HFF-Myc (cell line): ENCODE results near the gene DNAJC7.

Experiments
- DNase-seq: peaks from one replicate; pipeline ENCODE4 v3.0.0-alpha.2; 2011; ENCODE audit warnings: low read depth; ENCODE audit errors: extremely low read depth
- H3K4me3 ChIP-seq: replicated peaks from 2 replicates; pipeline ENCODE4 v1.5.1; 2011; ENCODE audit warnings: low read depth, mild to moderate bottlenecking, control low read depth, low read length
- TF ChIP-seq, protein P1 (sequence below): IDR thresholded peaks from 2 replicates; pipeline ENCODE4 v1.5.1; 2012; ENCODE audit warnings: mild to moderate bottlenecking, low read depth, low read length, control low read depth; ENCODE audit errors: missing control alignments

Gene DNAJC7

DNA sequence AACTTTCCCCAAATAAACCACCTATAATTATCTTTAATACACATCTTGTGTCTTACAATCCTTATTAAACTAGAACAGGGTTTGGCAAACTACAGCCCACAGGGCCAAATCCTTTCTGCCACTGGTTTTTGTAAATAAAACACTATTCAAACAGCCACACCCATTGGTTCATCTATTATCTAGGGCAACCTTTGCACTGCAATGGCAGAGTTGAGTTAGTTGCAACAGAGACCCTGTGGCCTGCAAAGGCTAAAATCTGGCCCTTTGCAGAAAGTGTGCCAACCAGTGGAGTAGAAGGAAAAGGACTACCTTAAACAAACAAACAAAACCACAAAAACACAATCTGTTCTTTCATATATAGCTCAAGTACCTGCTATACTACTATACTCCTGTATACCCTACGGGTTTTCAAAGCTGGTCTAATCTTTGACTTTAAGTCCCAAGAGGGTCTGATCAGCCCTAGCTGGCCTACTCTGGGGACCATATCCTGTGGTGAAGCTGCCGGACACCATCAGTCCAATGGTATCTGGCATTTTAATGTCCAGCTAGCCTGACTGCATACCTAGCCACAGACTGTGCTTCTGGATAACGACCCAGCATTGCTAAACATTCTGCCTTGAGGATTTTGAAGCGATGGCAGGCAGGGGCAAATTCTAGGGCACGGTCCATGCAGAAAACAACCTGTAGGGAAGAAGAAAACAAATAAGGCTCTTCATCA is 27.4 kb downstream of the DNAJC7 start:
- H3K4me3 ChIP-seq: no peak overlapping the region
- TF ChIP-seq, protein P1, sequence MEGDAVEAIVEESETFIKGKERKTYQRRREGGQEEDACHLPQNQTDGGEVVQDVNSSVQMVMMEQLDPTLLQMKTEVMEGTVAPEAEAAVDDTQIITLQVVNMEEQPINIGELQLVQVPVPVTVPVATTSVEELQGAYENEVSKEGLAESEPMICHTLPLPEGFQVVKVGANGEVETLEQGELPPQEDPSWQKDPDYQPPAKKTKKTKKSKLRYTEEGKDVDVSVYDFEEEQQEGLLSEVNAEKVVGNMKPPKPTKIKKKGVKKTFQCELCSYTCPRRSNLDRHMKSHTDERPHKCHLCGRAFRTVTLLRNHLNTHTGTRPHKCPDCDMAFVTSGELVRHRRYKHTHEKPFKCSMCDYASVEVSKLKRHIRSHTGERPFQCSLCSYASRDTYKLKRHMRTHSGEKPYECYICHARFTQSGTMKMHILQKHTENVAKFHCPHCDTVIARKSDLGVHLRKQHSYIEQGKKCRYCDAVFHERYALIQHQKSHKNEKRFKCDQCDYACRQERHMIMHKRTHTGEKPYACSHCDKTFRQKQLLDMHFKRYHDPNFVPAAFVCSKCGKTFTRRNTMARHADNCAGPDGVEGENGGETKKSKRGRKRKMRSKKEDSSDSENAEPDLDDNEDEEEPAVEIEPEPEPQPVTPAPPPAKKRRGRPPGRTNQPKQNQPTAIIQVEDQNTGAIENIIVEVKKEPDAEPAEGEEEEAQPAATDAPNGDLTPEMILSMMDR: no peak
- no peak for DNase-seq

DNA sequence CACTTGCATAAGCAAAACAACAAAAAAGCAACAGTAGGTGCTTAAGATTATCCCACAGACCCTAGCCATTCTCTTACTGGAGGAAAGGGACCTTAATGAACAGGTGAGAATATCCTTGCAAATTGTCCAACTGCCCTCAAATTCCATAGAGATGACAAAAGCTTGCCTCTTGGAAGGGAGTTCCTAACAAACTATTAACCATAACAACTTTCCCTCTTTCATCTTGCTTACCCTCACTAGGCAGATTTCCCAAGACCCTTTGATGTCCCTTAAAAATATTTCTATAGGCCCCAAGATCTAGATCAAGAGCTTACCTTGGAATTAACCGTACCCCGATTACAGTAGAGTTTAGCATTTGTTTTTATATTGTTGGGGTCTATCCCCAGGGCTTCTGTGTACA is 28.8 kb downstream of the DNAJC7 start:
- TF ChIP-seq, protein P1: no peak
- H3K4me3 ChIP-seq: no peak overlapping the region
- no peak for DNase-seq

DNA sequence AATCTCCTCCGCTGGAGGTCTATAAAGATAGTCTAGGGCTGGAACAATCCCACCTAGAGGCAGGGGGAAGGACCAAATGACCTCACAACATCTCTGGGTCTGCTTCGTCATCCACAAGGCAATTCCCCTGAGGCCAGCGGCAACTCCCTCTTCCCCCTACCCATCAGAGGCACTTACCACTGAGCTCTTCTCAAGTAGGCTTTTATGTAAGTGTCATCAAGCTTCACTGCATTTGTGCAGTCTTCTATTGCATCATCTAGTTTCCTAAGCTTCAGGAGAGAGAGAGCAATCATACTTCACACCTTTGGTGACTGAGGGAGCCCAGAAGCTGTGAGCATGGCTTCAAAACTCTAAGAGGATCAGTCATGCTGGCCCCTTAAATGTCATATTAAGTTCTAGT is 29.6 kb downstream of the DNAJC7 start:
- TF ChIP-seq, protein P1: no peak
- no peak for DNase-seq
- no peak overlapping the region for H3K4me3 ChIP-seq

DNA sequence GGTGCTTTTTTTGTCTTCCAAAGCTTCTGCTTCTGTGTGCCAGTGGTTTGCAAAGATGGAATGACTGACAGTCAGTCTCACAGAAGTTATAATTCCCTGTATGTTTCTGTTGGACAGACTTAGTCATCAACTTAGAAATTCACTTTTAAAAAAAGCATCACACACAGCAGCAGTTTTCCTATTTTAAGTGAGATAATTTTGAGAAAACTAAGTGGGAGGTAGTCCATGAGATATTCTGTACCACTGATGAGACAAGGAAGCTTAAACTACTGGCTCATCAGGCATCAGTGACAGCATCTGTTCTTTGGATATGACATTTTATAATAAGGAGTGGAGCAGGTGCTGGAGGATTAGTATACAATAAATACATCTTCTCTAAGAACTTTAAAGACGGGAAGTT is 30.6 kb downstream of the DNAJC7 start:
- DNase-seq: no peak
- no peak overlapping the region for H3K4me3 ChIP-seq
- TF ChIP-seq, protein P1: no peak

DNA sequence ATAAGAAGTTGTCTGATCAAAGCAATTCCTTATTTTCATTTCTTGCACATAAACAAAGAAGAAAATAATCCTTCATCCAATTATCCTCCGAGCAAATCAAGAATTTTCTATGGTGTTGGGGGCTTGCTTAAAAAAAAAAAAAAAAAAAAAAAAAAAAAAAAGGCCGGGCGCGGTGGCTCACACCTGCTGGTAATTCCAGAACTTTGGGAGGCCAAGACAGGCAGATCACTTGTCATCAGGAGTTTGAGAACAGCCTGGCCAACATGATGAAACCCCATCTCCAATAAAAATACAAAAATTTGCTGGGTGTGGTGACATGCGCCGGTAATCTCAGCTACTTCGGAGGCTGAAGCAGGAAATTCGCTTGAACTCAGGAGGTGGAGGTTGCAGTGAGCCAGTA is 31.3 kb downstream of the DNAJC7 start:
- TF ChIP-seq, protein P1: no peak
- DNase-seq: no peak
- H3K4me3 ChIP-seq: no peak overlapping the region

DNA sequence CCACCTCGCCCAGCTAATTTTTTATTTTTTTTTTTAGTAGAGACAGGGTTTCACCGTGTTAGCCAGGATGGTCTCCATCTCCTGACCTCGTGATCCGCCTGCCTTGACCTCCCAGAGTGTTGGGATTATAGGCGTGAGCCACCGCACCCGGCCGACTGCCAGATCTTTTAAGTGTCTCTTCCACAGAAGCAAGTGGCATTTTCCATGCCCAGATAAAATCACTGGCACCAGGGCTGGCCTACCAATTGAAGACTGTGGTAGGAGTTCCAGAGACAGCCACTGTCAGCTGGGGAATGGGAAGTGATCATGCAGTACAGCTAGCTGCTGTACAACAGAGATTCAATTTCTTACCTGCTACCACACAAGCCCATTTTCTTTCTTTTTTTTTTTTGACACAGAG is 32.8 kb downstream of the DNAJC7 start:
- no peak overlapping the region for H3K4me3 ChIP-seq
- TF ChIP-seq, protein P1: no peak
- DNase-seq: no peak

DNA sequence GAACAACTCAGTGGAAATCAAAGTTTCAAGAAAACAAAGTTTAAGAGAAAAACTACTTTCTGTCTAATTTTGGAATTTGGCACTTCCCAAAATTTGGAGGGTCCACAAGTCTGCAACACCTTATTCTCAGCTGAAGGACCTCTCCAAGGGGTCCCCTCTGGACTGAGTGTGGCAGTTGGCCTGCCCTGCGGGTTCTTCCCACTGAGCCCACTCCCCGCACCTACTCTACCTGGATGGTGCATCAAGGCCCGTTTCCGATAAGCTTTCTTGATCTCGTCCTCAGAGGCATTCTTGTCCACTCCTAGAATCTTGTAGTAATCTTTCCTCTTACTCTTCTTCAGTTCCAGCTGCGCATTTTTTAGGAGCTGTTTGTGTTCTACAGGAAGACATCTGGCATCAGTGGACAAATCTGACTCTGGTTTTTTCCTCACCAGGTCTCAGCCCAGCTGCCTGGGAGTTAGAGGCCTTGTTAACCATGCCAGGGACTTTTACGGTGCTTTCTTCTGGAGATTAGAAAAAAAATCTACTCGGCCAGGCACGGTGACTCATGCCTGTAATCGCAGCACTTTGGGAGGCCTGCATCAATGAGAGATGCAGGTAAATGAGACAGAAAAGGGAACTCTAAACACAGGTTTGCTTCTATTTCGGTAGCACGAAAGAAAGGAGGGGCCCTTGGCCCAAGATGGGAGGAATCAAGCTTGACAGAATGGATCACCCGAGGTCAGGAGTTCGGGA is 35.0 kb downstream of the DNAJC7 start:
- TF ChIP-seq, protein P1: no peak
- H3K4me3 ChIP-seq: no peak overlapping the region
- DNase-seq: no peak
